22Rv1 (cell line): ENCODE measurements around the gene ZPR1.

Experiments used
- CTCF ChIP-seq: fragments of 450-650 bp; IDR thresholded peaks from 2 replicates; pipeline ENCODE4 v1.5.1; 2017; ENCODE audit warnings: mild to moderate bottlenecking
- ZFX ChIP-seq: fragments of 450-650 bp; IDR thresholded peaks from 2 replicates; pipeline ENCODE4 v1.6.1; 2017; ENCODE audit warnings: antibody characterized with exemption, borderline replicate concordance

DNA sequence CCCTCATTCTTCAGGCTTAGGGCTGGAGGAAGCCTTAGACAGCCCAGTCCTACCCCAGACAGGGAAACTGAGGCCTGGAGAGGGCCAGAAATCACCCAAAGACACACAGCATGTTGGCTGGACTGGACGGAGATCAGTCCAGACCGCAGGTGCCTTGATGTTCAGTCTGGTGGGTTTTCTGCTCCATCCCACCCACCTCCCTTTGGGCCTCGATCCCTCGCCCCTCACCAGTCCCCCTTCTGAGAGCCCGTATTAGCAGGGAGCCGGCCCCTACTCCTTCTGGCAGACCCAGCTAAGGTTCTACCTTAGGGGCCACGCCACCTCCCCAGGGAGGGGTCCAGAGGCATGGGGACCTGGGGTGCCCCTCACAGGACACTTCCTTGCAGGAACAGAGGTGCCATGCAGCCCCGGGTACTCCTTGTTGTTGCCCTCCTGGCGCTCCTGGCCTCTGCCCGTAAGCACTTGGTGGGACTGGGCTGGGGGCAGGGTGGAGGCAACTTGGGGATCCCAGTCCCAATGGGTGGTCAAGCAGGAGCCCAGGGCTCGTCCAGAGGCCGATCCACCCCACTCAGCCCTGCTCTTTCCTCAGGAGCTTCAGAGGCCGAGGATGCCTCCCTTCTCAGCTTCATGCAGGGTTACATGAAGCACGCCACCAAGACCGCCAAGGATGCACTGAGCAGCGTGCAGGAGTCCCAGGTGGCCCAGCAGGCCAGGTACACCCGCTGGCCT is 42.5 kb upstream of the ZPR1 start:
- TF ChIP-seq CTCF (no peak), ZFX (no peak)
